Activated CD4-positive, alpha-beta memory T cell treated with anti-CD3 and anti-CD28 coated beads for 36 hours (primary cell): ENCODE measurements around the gene OR51D1. TPM values are rescaled to one million over a fixed set of nuclear protein-coding genes. Genes with fewer than 3 reads are reported as not detected.

Experiments used
- CTCF ChIA-PET: fragments of 350-600 bp; sonication (Branson Sonifier 250); formaldehyde crosslinking; loops from one replicate; lab custom pipeline; 2021; ENCODE audit warnings: antibody characterized with exemption, inconsistent platforms; lab: Charles Lee
- POLR2A ChIA-PET: fragments of 350-600 bp; sonication (Branson Sonifier 250); formaldehyde crosslinking; loops from one replicate; lab custom pipeline; 2021; ENCODE audit warnings: antibody characterized with exemption; lab: Charles Lee
- DNase-seq: peaks from one replicate; pipeline ENCODE4 v3.0.0-alpha.2; 2020
- H3K27ac Mint-ChIP-seq: one replicate; pipeline ENCODE4 v1.8.0; 2021; ENCODE audit warnings: mixed read lengths
- H3K27me3 Mint-ChIP-seq: one replicate; pipeline ENCODE4 v1.8.0; 2021; ENCODE audit warnings: mixed read lengths
- H3K36me3 Mint-ChIP-seq: one replicate; pipeline ENCODE4 v1.8.0; 2021; ENCODE audit warnings: mixed read lengths
- H3K4me1 Mint-ChIP-seq: one replicate; pipeline ENCODE4 v1.8.0; 2021; ENCODE audit warnings: low read depth, mixed read lengths
- H3K4me3 Mint-ChIP-seq: one replicate; pipeline ENCODE4 v1.8.0; 2021; ENCODE audit warnings: mild to moderate bottlenecking, mixed read lengths
- H3K9me3 Mint-ChIP-seq: one replicate; pipeline ENCODE4 v1.8.0; 2021; ENCODE audit warnings: mixed read lengths
- intact Hi-C: fragments of 100-400 bp; cut with micrococcal nuclease; formaldehyde crosslinking; loops from one replicate; pipeline ENCODE4 v1.15.1; 2023
- total RNA-seq, 2 experiments: library from RNA; stranded (reverse); gene quantifications; one replicate each; pipeline ENCODE4 v1.2.3, GENCODE V29; 2021

Gene OR51D1
- not detected for total RNA-seq

DNA sequence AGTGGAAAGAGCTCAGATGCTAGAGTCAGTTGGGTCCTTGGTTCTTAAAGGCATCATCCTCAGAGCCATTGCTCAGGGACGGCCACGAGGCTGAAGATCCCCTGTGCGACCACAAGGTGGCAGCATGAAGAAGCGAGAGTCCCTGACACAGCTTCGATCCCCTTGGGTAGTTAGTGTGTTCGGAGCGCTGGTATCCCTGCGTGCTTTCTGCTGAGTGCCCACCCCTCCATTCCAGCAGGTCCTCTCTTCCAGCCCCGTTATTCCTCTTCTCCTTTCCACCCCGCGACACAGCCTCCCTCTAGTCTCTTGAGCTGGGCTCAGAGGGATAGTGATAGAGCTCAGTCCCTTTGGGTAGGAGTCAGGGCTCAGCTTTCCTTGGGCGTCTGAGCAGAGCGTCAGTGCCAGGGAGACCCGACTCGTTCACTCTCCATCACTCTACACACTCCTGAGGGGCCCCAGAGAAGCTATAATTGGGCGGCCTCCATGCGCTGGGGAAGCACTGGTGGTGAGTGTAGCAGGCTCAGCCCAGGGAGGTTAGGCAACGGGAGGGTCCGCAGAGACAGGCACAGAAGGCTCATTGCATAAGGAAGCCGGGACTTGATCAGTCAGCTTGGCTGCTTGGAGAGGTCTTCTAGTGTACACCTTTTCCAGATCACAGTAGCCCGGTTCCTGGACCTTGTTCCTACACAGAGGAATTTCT is at the start of gene OR51D1:
OR51D1 (plus strand) TSS at position 516 of the 700 bp plus-strand sequence. CDS start 2,314 bp downstream, outside the sequence.
- Mint-ChIP-seq H3K4me1 (no peaks in the 10 kb centered on the region), H3K36me3 (no peaks in the 10 kb centered on the region), H3K27me3 (peaks cover 2% of the 10 kb centered on the region), H3K9me3 (no peaks in the 10 kb centered on the region), H3K4me3 (no peak within 1 kb of the TSS), H3K27ac (no peak within 1 kb of the TSS)
- intact Hi-C loops: loop anchor here (1.0 to 10.0 kb wide), 4 partner anchors 188 to 745 kb away; partner anchors contain the start of genes OR51F2 and OR51M1
- ChIA-PET POLR2A (no interaction called here), CTCF (interaction anchor here (0.6 to 4.1 kb wide), 34 partner anchors 8 to 1254 kb away, joined by 3 to 38 read pairs (median 4); partner anchors contain the start of genes OR51E2 and TRIM68)
- DNase-seq: peak; percentile 76

GRCh38 chr11:4589017-4589416 is 48.3 kb upstream of the OR51D1 start:
- intact Hi-C loops: no loop called here
- CTCF ChIA-PET: no interaction called here
- Mint-ChIP-seq H3K4me1 (no peaks in the 10 kb centered on the region), H3K9me3 (no peaks in the 10 kb centered on the region), H3K36me3 (no peaks in the 10 kb centered on the region), H3K4me3 (no peak overlapping the region), H3K27ac (no peak overlapping the region), H3K27me3 (peaks cover 4% of the 10 kb centered on the region)
- POLR2A ChIA-PET: no interaction called here
- no peak for DNase-seq

- Mint-ChIP-seq H3K4me3 (no peak within 1 kb of the TSS), H3K27ac (no peak within 1 kb of the TSS), H3K27me3 (peaks cover 2% of the 10 kb centered on the region), H3K36me3 (peaks cover 8% of the 10 kb centered on the region), H3K9me3 (no peaks in the 10 kb centered on the region), H3K4me1 (no peaks in the 10 kb centered on the region)
- DNase-seq: no peak
- ChIA-PET POLR2A (no interaction called here), CTCF (no interaction called here)
- intact Hi-C loops: no loop called here
Measured at GRCh38 chr11:4593739-4594138, 43.5 kb upstream of the OR51D1 start, which contains the start of gene OR52I1. Gene OR52I1, plus strand, starts transcription at chr11:4594039. Its CDS starts 0 bp downstream, at chr11:4594039.

- CTCF ChIA-PET: no interaction called here
- H3K36me3 Mint-ChIP-seq: peaks cover 19% of the 10 kb centered on the region
- H3K4me1 Mint-ChIP-seq: peaks cover 29% of the 10 kb centered on the region
- H3K27me3 Mint-ChIP-seq: no peaks in the 10 kb centered on the region
- no peaks in the 10 kb centered on the region for H3K9me3 Mint-ChIP-seq
- intact Hi-C loops: loop anchor here (5.0 to 10.0 kb wide), 5 partner anchors 113 to 1630 kb away; partner anchors contain the start of genes CNGA4, FHIP1B, TRIM22 and TRIM34
- no peak for DNase-seq
- POLR2A ChIA-PET: no interaction called here
- no peak overlapping the region for H3K4me3 Mint-ChIP-seq
- H3K27ac Mint-ChIP-seq: no peak overlapping the region
Measured at GRCh38 chr11:4605057-4605456, 32.2 kb upstream of the OR51D1 start.

DNA sequence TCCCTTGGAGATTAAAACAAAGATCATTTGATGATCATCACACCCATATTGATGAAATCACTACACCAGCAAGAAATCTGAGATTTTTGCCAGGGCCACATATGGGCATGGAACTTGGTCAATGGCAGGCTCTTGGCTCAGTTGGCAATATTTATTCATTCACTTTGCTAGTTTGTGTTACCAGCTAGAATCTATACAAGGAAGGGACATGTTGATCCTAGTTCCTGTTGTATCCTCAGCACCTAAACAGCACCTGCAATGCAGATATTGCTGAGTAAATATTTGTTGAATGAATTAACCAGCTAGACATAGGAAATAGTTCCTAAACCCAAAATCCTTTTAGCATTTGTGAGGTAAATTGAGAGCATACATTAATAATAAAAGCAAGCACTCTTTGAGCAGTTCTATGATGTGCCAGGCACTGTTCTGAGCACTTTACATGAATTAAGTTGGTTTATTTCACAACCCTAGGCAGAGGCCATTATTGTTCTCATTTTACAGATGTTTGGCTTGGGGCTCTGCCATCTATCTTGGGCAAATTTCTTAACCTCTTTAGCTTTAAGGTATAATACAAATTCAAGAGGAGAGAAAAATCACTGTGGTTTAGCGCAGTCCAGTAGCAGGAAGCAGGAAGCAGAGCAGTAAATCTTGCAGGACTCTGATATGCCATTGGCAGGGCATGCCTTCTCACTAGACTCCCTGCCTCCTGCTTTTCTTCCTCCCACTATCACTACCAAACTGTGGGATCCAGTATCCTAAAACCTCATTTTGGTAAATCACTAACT is 30.9 kb upstream of the OR51D1 start:
- Mint-ChIP-seq H3K27ac (no peak overlapping the region), H3K27me3 (no peaks in the 10 kb centered on the region), H3K4me1 (peaks cover 34% of the 10 kb centered on the region), H3K9me3 (no peaks in the 10 kb centered on the region), H3K4me3 (peak overlapping the region; percentile 93), H3K36me3 (peaks cover 9% of the 10 kb centered on the region)
- intact Hi-C loops: loop anchor here (5.0 to 10.0 kb wide), 5 partner anchors 114 to 1628 kb away; partner anchors contain the start of genes CNGA4, FHIP1B, TRIM22 and TRIM34
- POLR2A ChIA-PET: no interaction called here
- CTCF ChIA-PET: interaction anchor here (1.2 to 1.8 kb wide), 2 partner anchors 31 to 419 kb away, joined by 6 to 7 read pairs; partner anchors contain the start of gene OR51D1
- no peak for DNase-seq

DNA sequence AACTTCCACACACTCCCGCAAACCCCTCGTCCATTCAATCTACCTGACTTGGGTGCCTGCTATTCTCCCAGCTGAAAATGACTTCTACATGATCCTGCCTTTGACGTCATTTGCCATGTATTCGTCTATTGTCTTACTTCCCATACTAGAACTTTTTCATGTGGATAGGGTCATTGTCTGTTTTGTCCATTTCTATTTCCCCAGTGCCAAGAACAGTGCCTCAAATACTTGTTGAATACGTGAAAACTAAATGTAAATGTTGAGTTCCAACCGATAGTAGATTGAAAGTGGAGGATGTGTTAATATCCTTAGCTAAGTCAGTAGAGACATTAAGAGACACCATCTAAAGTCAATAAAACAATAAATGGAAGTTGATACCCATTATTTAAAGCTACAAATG is 30.2 kb upstream of the OR51D1 start:
- H3K27ac Mint-ChIP-seq: peak overlapping the region; percentile 87

GRCh38 chr11:4607781-4608666 is 29.3 kb upstream of the OR51D1 start, which contains the start of gene TRIM68:
Gene TRIM68, minus strand, starts transcription at chr11:4608231. Its CDS starts 2,727 bp downstream, at chr11:4605504.
- Mint-ChIP-seq H3K4me3 (peak within 1 kb of the TSS; percentile 93), H3K9me3 (no peaks in the 10 kb centered on the region), H3K4me1 (peaks cover 34% of the 10 kb centered on the region), H3K27ac (peak within 1 kb of the TSS; percentile 87), H3K27me3 (no peaks in the 10 kb centered on the region), H3K36me3 (peaks cover 3% of the 10 kb centered on the region)
- intact Hi-C loops: loop anchor here (2.0 to 10.0 kb wide), 6 partner anchors 116 to 1627 kb away; partner anchors contain the start of genes CNGA4, FHIP1B, TRIM21 and TRIM22
- CTCF ChIA-PET: interaction anchor here (1.8 kb wide), 1 partner anchor 29 kb away, joined by 7 read pairs; the partner anchor contains the start of gene OR51D1
- POLR2A ChIA-PET: no interaction called here
- peak; percentile 97 for DNase-seq

More for the DNA sequence above, 30.2 kb upstream of the OR51D1 start:
- Mint-ChIP-seq H3K27me3 (no peaks in the 10 kb centered on the region), H3K36me3 (peaks cover 4% of the 10 kb centered on the region), H3K9me3 (no peaks in the 10 kb centered on the region), H3K4me1 (peaks cover 34% of the 10 kb centered on the region), H3K4me3 (peak overlapping the region; percentile 93)
- ChIA-PET CTCF (interaction anchor here (1.2 to 1.8 kb wide), 2 partner anchors 30 to 420 kb away, joined by 6 to 7 read pairs; partner anchors contain the start of gene OR51D1), POLR2A (no interaction called here)
- no peak for DNase-seq
- intact Hi-C loops: loop anchor here (5.0 to 10.0 kb wide), 5 partner anchors 115 to 1628 kb away; partner anchors contain the start of genes CNGA4, FHIP1B, TRIM22 and TRIM34

- intact Hi-C loops: no loop called here
- CTCF ChIA-PET: interaction anchor here (1.1 kb wide), 1 partner anchor 423 kb away, joined by 3 read pairs; no protein-coding TSS in a partner anchor
- no peaks in the 10 kb centered on the region for H3K36me3 Mint-ChIP-seq
- POLR2A ChIA-PET: no interaction called here
- H3K9me3 Mint-ChIP-seq: no peaks in the 10 kb centered on the region
- DNase-seq: peak; percentile 54
- H3K4me1 Mint-ChIP-seq: peaks cover 34% of the 10 kb centered on the region
- H3K27ac Mint-ChIP-seq: peak overlapping the region; percentile 74
- no peaks in the 10 kb centered on the region for H3K27me3 Mint-ChIP-seq
- H3K4me3 Mint-ChIP-seq: peak overlapping the region; percentile 45
Measured at GRCh38 chr11:4610258-4610935, 26.9 kb upstream of the OR51D1 start.

DNA sequence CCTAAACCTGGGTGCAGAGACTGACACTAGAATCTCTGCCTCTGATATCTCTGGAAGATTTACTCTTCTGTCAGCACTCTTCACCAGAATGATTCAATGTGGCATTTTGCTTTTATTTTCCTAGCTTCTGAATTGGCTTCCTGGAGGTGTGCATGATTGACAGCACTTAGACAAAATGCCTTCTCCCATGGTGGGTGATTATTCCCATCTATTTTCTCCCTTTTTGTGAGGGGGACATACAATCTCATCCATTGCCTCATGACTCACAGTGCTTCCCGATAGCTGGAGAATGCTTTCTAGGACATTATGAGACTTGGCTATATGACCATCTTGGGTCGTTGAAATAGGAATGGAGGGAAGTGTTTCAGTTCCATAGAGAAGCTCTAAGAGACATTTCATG is 25.3 kb upstream of the OR51D1 start:
- H3K4me1 Mint-ChIP-seq: peaks cover 24% of the 10 kb centered on the region
- no peak overlapping the region for H3K4me3 Mint-ChIP-seq
- no peak overlapping the region for H3K27ac Mint-ChIP-seq
- POLR2A ChIA-PET: no interaction called here
- CTCF ChIA-PET: interaction anchor here (1.5 kb wide), 1 partner anchor 25 kb away, joined by 10 read pairs; the partner anchor contains the start of gene OR51D1
- peaks cover 2% of the 10 kb centered on the region for H3K27me3 Mint-ChIP-seq
- DNase-seq: no peak
- H3K9me3 Mint-ChIP-seq: no peaks in the 10 kb centered on the region
- H3K36me3 Mint-ChIP-seq: no peaks in the 10 kb centered on the region
- intact Hi-C loops: no loop called here

GRCh38 chr11:4615856-4616444 is 21.3 kb upstream of the OR51D1 start:
- no peaks in the 10 kb centered on the region for H3K36me3 Mint-ChIP-seq
- H3K27ac Mint-ChIP-seq: no peak overlapping the region
- no peaks in the 10 kb centered on the region for H3K4me1 Mint-ChIP-seq
- intact Hi-C loops: no loop called here
- peaks cover 11% of the 10 kb centered on the region for H3K27me3 Mint-ChIP-seq
- DNase-seq: no peak
- POLR2A ChIA-PET: no interaction called here
- CTCF ChIA-PET: no interaction called here
- no peak overlapping the region for H3K4me3 Mint-ChIP-seq
- no peaks in the 10 kb centered on the region for H3K9me3 Mint-ChIP-seq
